Measurements from ENCODE around the gene ABO. TPM values are rescaled to one million over a fixed set of nuclear protein-coding genes. Genes with fewer than 3 reads are reported as not detected.
"Not testable (repeated sequence)": the region's sequence is repeated elsewhere in the genome, so short reads cannot be mapped to it uniquely, and the experiment has no call there.

Gene ABO
- total RNA-seq, 6 experiments from 2014 or later, result not detected

GRCh38 chr9:133238851-133239532 is 36.0 kb downstream of the ABO start:
- no peaks in the 10 kb centered on the region; the same call in 1 of the 2 replicates for H3K36me3 Mint-ChIP-seq (ENCODE audit: low read depth)
- peak; percentile 85 for TF ChIP-seq CTCF (IDR thresholded peaks at IDR 0.05)
- no peak overlapping the region for H3K27ac Mint-ChIP-seq
- H3K4me3 Mint-ChIP-seq, result peak overlapping the region; percentile 58
- H3K4me1 Mint-ChIP-seq (ENCODE audit: low read depth), result peaks cover 9% of the 10 kb centered on the region
- no peaks in the 10 kb centered on the region for H3K9me3 Mint-ChIP-seq
- peak; percentile 24 for DNase-seq
- H3K27me3 Mint-ChIP-seq (ENCODE audit: insufficient read depth), result peaks cover 18% of the 10 kb centered on the region

- H3K9me3 Mint-ChIP-seq, result no peaks in the 10 kb centered on the region
- no peaks in the 10 kb centered on the region; the same call in 1 of the 2 replicates for H3K36me3 Mint-ChIP-seq (ENCODE audit: low read depth)
- H3K27ac Mint-ChIP-seq, result no peak overlapping the region
- H3K4me1 Mint-ChIP-seq (ENCODE audit: low read depth), result peaks cover 9% of the 10 kb centered on the region
- TF ChIP-seq CTCF (IDR thresholded peaks at IDR 0.05), result no peak
- H3K27me3 Mint-ChIP-seq (ENCODE audit: insufficient read depth), result peaks cover 20% of the 10 kb centered on the region
- DNase-seq, result no peak
- peak overlapping the region; percentile 58 for H3K4me3 Mint-ChIP-seq
Measured at GRCh38 chr9:133238272-133238850, 36.6 kb downstream of the ABO start.

- Mint-ChIP-seq H3K9me3 (no peaks in the 10 kb centered on the region), H3K4me3 (no peak overlapping the region), H3K36me3 (ENCODE audit: low read depth) (no peaks in the 10 kb centered on the region; the same call in 1 of the 2 replicates), H3K27me3 (ENCODE audit: insufficient read depth) (peaks cover 19% of the 10 kb centered on the region), H3K27ac (no peak overlapping the region), H3K4me1 (ENCODE audit: low read depth) (peaks cover 9% of the 10 kb centered on the region)
- DNase-seq, result no peak
- no peak for TF ChIP-seq CTCF (IDR thresholded peaks at IDR 0.05)
Measured at GRCh38 chr9:133237035-133237731, 37.8 kb downstream of the ABO start.

- H3K27ac Mint-ChIP-seq; H3K4me3 Mint-ChIP-seq; H3K9me3 Mint-ChIP-seq; DNase-seq; H3K4me1 Mint-ChIP-seq (ENCODE audit: low read depth); H3K36me3 Mint-ChIP-seq (ENCODE audit: low read depth): not testable (repeated sequence)
- H3K27me3 Mint-ChIP-seq (ENCODE audit: insufficient read depth), result peaks cover 15% of the 10 kb centered on the region
Measured at GRCh38 chr9:133236291-133237034, 38.5 kb downstream of the ABO start.

GRCh38 chr9:133235549-133236222 is 39.3 kb downstream of the ABO start:
- no peak overlapping the region for H3K4me3 Mint-ChIP-seq
- no peak for TF ChIP-seq CTCF (IDR thresholded peaks at IDR 0.05)
- DNase-seq, result no peak
- H3K36me3 Mint-ChIP-seq (ENCODE audit: low read depth), result no peaks in the 10 kb centered on the region; the same call in 1 of the 2 replicates
- peaks cover 21% of the 10 kb centered on the region for H3K27me3 Mint-ChIP-seq (ENCODE audit: insufficient read depth)
- H3K4me1 Mint-ChIP-seq (ENCODE audit: low read depth), result peaks cover 9% of the 10 kb centered on the region
- H3K9me3 Mint-ChIP-seq, result no peaks in the 10 kb centered on the region
- no peak overlapping the region for H3K27ac Mint-ChIP-seq

Data from HFFc6 (cell line).